NCI-H2029 treated with DMSO at 0.1 percent for 48 hours (cell line): Measurements from ENCODE around the gene CFP.
"Not testable (repeated sequence)": the region's sequence is repeated elsewhere in the genome, so short reads cannot be mapped to it uniquely, and the experiment has no call there.

Experiments used
- DNase-seq: peaks from one replicate; lab custom pipeline; 2025; lab: John Stamatoyannopoulos, UW

Gene CFP

DNA sequence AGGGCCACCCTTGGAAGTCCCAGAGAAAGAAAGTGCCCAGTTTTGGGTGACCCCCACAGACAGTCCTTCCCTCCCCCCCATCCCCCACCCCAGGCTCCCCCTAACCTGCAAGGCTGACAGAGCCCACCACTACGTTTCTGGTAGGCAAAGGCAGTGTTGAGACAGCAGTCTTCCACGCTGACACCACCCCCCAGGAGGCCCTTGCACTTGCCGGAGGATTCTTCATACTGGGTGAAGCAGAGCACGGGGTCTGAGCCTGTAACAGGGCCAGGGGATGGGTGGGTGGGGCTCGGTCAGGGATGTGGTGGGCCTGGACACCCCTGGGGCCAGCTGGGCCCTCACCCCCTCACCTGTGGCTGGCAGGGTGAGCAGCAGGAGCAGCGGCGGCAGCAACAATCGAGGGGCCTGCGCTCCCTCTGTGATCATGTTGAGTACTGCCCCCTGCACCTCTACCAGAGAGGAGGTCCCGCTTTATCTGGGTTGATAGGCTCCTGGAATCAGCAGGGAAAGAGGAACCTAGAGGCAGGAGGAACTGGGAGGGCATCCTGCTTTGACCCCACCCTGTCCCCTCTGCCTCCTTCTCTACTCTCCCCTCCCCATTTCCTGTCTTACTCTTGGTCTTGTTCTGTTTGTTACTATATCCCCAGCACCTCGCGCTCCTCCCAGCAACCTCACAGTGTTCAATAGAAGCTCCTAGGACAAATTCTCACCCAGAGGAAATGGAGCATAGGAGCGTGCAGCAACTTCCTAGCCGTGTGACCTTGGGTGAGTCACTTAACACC is at the start of gene CFP:
TSS of gene CFP (minus strand) at position 512 of the 782 bp plus-strand sequence. CDS start at position 426, 86 bp downstream.
- no peak for DNase-seq

DNA sequence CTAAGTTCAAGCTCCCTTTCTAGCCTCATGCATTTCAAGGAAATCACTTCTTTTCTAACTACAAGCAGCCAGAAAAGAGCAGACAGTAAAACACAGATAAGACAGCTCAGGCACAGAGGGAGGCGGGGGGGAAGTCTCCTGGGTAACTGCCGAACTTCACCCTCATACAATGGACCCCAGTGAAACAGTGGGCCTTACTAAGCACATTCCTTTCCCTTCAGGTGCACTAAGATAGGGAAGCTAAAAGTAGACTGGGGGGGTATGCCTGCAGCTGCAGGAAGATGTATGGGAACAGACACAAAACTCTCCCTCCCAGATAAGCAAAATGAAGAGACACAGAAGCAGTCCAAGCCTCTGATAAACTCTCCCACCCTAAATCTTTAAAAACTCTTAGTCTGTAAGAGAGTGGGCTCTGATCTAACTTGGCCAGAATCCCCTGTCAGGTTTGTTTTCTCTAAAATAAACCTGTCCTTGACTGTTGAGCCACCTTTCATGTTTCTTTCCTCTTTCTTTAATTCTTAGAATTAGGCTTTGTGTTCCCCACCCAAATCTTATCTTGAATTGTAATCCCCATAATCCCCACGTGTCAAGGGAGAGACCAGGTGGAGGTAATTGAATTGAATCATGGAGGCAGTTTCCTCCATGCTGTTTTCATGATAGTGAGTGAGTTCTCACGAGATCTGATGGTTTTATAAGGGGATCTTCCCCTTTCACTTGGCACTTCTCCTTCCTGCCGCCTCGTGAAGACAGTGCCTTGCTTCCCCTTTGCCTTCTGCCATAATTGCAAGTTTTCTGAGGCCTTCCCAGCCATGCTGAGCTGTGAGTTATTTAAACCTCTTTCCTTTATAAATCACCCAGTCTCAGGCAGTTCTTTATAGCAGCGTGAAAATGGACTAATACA is 46.5 kb upstream of the CFP start:
- DNase-seq: not testable (repeated sequence)

GRCh38 chrX:47674776-47675175 is 45.0 kb upstream of the CFP start:
- no peak for DNase-seq

DNA sequence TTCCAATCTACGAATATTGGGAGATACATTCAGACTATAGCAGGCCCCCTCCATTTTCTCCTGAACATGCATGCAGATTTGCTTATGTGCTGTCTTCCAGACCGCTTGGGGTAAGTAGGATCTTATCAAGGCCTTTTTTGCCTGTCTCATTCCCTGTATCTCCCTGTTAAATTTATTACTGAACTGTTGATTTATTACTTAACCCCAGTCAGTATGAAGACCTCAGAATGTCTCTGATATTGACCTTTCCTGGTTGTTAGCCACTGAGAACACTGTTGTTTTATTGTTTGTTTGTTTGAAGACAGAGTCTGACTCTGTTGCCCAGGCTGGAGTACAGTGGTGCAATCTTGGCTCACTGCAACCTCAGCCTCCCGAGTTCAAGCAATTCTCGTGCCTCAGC is 36.1 kb upstream of the CFP start:
- DNase-seq: not testable (repeated sequence)

DNA sequence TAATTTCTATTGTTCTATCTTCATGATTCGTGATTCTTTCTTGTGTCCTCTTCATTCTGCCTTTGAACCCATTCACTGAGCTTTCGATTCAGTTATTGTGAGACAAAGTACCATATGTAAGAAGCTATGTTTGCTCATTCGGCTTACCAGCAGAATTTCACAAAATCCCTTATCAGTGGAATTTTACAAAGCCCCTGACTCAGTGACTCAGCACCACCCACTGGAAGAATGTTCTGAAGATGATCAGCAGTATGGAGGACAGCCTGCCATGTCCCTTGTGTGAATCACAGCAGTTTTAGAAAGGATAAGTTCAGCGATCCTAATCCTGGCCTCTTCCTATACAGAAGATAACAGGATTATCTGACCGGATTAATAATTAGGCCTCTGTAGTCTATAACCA is 35.0 kb upstream of the CFP start:
- DNase-seq: no peak

DNA sequence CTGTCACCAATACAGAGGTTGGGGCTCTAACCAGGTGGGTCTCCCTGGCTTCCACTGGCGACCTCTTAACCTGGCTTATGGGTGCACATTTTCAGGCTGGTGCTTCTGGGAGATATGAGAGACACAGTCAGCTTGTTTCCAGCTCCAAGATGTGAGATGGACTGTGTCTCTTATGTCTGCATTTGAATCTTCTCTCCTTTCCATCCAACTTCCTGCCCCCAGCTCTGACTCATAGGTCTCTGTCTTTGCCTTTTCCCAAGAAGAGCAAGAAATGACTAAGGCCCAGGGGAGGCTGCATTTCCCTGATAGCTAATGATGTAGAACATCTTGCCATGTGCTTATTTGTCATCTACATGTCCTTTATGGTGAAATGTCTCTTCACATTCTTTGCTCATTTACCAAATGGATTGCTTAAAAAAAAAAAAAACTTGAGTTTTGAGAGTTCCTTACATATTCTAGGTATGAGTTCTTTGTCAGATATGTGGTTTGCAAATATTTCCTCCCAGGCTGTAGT is 32.5 kb upstream of the CFP start:
- DNase-seq: no peak

DNA sequence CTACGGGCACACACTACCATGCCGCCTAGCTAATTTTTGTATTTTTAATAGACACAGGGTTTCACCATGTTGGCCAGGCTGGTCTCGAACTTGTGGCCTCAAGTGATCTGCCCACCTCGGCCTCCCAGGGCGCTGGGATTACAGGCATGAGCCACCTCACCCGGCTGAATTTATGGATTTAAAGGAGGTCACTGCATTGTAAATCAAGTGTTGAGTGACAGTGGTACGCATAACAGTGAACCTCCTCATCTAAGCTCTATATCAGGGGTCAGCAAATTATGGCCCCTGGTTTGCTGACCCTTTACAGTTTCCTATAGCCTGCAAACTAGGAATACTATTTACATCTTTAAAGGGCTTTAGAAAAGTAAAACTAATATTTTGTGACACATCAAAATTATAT is 31.8 kb upstream of the CFP start:
- no peak for DNase-seq

- no peak for DNase-seq
Observed at GRCh38 chrX:47659421-47659726, 29.6 kb upstream of the CFP start.

GRCh38 chrX:47658684-47659420 is 29.1 kb upstream of the CFP start, which contains the start of gene UXT:
UXT (minus strand) TSS chrX:47659180; CDS start chrX:47658927, 253 bp downstream.
- peak; percentile 82 for DNase-seq

DNA sequence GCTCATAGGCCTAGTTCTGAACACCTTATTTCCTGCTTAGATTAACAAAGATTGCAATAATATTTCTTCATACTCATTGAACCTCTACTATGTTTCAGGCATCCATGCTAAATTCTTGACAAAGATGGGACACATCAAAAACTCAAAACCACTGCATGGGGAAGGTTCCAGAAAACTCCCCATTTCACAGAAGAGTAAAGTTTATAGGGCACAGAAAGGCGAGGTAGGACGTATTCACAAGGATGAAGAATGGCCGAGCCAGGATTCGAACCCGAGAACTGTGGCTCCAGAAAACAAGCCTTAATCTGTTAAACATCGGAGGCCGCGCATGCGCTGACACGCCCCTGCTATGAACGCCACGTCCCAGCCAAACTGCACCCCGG is 28.6 kb upstream of the CFP start:
- DNase-seq: no peak

- peak; percentile 45 for DNase-seq
Observed at GRCh38 chrX:47651043-47651905, 21.5 kb upstream of the CFP start.

DNA sequence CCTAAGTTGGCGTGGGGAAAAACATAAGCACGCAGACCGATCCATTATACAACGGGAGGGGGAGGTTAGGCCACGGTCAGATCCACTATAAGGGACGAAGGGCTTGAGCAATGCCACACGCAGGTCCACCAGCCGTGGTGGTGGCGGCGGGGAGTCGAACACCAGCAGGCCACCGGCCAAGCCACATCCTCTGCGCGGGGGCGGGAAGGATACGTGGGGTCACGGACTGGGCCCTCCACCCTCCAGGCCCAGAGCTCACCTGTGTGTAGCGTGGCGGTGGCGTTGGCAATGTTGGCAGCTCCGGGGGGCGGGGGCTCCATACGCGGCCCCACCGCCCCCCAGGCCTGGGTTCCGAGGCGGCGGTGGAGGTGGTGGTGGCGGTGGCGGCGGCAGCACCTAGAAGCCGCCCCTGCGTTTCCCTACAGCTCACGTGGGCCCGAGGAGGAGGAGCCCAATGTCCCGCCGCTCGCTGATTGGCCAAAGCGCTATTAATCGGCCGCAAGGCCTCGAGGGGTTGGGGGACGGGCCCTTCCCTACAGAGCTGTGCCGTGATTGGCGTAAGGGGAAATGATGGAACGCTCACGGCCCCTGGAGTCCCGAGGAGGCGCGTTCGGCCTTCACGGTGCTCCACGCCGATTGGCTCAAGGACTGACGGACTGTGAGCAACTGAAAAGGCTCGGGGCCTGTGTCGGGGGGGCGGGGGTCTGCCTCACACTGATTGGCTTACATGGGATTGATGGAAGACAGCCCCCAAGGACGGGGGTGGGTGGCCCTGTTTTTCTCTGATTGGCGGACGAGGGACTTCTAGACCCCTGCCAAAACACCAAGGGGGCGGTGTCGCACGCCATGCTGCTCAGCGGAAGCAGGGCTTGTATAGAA is 20.7 kb upstream of the CFP start, which contains the start of gene ELK1:
TSS of gene ELK1 (minus strand) at position 400 of the 879 bp plus-strand sequence. CDS start 9,122 bp downstream, outside the sequence.
- peak; percentile 77 for DNase-seq

DNA sequence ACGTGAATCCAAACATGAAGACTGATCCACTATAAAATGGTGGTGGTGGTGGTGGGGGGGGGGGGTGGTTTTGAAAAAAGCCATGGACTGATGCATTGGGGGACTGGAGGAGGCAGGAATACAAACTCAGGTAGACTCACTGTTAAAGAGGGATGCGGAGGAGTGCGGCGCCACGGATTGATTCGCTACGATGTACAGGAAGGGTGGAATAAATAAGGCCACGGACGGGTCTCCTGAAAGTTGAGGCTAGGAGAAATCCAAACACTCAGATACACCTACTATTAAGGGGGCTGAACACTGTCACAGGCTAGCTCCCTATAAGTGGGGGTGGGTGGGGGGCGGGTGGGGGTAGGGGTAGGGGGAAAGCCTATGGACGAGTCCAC is 20.0 kb upstream of the CFP start:
- no peak for DNase-seq

DNA sequence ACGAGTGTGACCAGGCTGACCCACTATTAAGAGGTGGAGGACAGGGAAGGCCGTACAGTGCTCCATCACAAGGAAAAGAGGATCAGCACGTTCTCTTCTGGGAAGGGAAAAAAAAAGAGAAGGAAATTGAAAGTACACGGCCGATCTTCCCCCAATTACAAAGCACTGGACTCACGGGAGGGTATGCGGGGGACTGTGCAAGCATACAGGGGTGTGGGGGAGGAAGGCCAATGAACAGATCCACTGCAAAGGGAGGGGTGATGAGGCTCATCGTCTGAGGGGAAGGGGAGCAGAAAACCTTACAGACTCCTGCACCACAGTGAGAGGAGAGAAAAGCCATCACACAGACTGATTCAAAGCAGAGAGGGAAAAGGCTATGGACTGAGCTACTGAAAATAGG is 19.5 kb upstream of the CFP start:
- DNase-seq: no peak

DNA sequence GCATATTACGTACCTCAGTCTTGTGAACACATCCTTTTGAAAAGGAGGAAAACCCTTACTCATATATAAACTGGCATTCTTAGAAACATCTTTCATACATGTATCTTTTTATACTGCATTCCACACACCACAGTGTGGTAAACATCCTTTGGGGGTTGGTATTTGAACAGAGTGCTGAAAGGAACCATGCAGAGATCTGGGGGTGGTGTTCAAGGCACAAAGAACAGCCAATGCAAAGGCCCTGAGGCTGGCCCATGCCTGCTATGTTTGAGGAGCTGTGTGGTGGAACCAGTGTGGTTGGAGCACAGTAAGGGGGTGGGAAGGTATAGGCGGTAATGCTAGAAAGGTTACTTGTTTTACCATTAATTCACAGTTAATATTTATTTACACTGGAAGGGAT is 18.6 kb upstream of the CFP start:
- no peak for DNase-seq

DNA sequence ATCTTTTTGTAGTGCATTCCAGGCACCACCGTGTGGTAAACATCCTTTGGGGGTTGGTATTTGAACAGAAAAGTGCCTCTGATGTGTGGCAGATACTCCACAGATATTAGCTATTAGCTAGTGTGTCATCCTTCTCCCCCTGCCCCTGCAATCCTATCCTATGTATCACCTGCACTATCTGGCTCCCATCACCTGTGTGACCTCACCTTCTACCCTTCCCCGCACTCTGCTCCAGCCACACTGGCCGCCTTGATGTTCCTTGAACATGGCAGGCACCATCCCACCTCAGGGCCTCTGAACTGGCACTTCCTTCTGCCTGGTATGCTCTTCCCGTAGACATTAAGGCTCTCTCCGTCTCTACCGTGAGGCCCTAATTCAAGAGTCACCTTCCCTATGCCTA is 16.9 kb upstream of the CFP start:
- no peak for DNase-seq

DNA sequence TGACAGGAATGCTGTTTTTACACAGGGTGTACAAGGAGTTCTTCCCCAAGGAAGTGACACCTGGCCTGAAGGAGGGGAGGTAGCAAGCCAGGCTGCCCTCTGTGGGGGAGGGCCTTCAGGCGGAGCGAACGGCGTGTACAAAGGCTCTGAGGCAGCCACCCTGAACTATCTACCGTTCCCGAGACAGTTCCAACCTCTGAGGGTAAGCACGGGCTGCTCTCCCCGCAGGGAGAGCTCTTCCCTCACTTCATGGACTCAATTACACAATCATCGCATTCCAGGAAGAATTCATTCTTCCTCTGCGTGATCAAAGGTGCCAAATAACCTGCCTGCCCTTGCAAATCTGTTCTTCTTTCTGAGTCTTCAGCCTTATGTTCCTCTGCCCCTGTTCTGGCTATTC is 15.8 kb upstream of the CFP start:
- no peak for DNase-seq

DNA sequence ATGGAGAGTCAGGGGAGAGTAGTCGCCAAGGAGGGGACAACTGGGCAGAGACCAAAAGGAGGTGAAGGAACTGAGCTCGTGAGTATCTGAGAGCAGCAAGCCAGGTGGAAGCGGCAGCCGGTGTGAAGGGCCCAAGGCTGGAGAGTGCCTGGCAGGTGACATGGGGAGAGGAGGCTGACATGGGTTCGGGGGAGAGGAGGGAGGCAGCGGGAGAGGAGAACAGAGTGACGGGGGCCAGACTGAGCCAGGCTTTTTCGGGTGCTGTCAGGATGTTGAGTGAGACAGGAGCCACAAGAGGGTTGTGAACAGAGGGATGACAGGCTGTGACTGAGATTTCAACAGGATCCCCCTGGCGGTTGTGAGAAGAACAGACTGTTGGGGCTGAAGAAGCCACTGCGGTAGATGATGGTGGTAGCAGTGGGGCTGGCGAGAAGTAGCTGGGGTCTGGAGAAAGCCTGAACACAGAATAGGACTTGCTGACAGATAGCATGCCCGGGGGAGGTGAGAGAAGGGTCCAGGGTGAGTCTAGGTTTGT is 14.9 kb upstream of the CFP start:
- DNase-seq: no peak

- DNase-seq: no peak
Observed at GRCh38 chrX:47643926-47644325, 14.2 kb upstream of the CFP start.

DNA sequence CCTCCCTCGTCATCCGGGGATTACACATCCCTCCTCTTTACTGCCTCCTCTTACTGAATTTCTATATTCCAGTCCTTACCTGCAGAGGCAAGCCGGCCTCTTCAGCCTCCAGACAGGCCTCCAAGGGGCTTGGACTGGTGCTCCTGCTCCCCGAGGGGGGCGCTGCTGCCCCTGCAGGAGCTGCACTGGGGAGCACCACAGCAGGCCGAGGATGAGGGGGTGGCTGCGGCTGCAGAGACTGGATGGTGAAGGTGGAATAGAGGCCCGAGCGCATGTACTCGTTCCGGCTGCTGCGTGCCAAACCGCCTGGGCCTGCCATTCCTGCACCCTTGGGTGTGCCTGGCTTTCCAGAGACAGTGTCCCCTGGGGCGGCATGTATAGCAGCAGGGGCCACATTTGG is 9.1 kb upstream of the CFP start:
- DNase-seq: no peak
